Endodermal cell (in vitro differentiated cells): ENCODE measurements around the gene SLC25A19. TPM values are rescaled to one million over a fixed set of nuclear protein-coding genes. Genes with fewer than 3 reads are reported as not detected.

Experiments used
- DNase-seq: peaks from one replicate; pipeline ENCODE4 v3.0.0-alpha.2; 2017
- H3K27ac ChIP-seq: 2 replicates; pipeline ENCODE4 v1.5.1; 2013; ENCODE audit warnings: mild to moderate bottlenecking, low read depth, low read length, moderate library complexity
- H3K27me3 ChIP-seq: 2 replicates; pipeline ENCODE4 v1.6.1; 2013; ENCODE audit warnings: mild to moderate bottlenecking, low read length, moderate library complexity; ENCODE audit not compliant: insufficient read depth, control insufficient read depth, poor library complexity, severe bottlenecking
- H3K36me3 ChIP-seq: 2 replicates; pipeline ENCODE4 v1.7.0; 2013; ENCODE audit warnings: mild to moderate bottlenecking, low read length, moderate library complexity; ENCODE audit not compliant: control insufficient read depth, insufficient read depth
- H3K4me1 ChIP-seq: one replicate; pipeline ENCODE4 v1.7.0; 2013; ENCODE audit warnings: low read length; ENCODE audit not compliant: control insufficient read depth, insufficient read depth
- H3K4me3 ChIP-seq: 2 replicates; pipeline ENCODE4 v1.5.1; 2013; ENCODE audit warnings: mild to moderate bottlenecking, low read length, moderate library complexity
- H3K9ac ChIP-seq: 2 replicates; pipeline ENCODE4 v1.6.1; 2013; ENCODE audit warnings: mild to moderate bottlenecking, low read length, moderate library complexity; ENCODE audit not compliant: poor library complexity, severe bottlenecking; ENCODE audit errors: extremely low read depth
- H3K9me3 ChIP-seq: 2 replicates; pipeline ENCODE4 v1.6.1; 2013; ENCODE audit warnings: mild to moderate bottlenecking, low read length, moderate library complexity; ENCODE audit not compliant: control insufficient read depth
- H3K27ac Mint-ChIP-seq: 2 replicates; pipeline ENCODE4 v1.8.0; 2020; ENCODE audit warnings: mixed read lengths
- H3K27me3 Mint-ChIP-seq: 2 replicates; pipeline ENCODE4 v1.8.0; 2021; ENCODE audit warnings: mild to moderate bottlenecking, mixed read lengths; ENCODE audit not compliant: insufficient read depth
- H3K36me3 Mint-ChIP-seq: 2 replicates; pipeline ENCODE4 v1.8.0; 2020; ENCODE audit warnings: low read depth, mixed read lengths
- H3K4me1 Mint-ChIP-seq: 2 replicates; pipeline ENCODE4 v1.8.0; 2020; ENCODE audit warnings: mixed read lengths
- H3K4me3 Mint-ChIP-seq: 2 replicates; pipeline ENCODE4 v1.8.0; 2020; ENCODE audit warnings: mild to moderate bottlenecking, moderate library complexity, mixed read lengths
- H3K9me3 Mint-ChIP-seq: 2 replicates; pipeline ENCODE4 v1.8.0; 2020; ENCODE audit warnings: mild to moderate bottlenecking, mixed read lengths
- CTCF ChIP-seq: fragments of 200-600 bp; sonication (generic); conservative IDR thresholded peaks from 2 replicates; pipeline ENCODE4 v1.5.0; 2021; ENCODE audit warnings: antibody characterized with exemption, mild to moderate bottlenecking
- WGBS, 2 experiments: methylation state at CpG; one replicate each; pipeline versions ENCODE4 v1.1.5 to v1.1.7; 2013; ENCODE audit warnings: missing lambda C conversion rate in 2 of 2, mixed read lengths in 1 of 2; ENCODE audit not compliant: insufficient coverage in 1 of 2, insufficient read length in 1 of 2; 5-methylcytosine and 5-hydroxymethylcytosine counted together
- total RNA-seq, 2 donors: library from RNA; stranded (reverse); fragmentation: NEBNext Ultra II Directional in 1 of 2; extraction: Animal tissue kit (Norgen Biotek cat#: 25700) in 1 of 2; gene quantifications; 2 replicates in 1 of 2; 3 replicates in 1 of 2; pipeline ENCODE4 v1.2.1, GENCODE V29; 2021

Gene SLC25A19
- total RNA-seq, 2 donors from 2014 or later, result 10.6 to 10.7 TPM

GRCh38 chr17:75266316-75267152, 22.7 kb downstream of the SLC25A19 start:
- Histone ChIP-seq H3K9me3 (no peaks in the 10 kb centered on the region), H3K36me3 (peaks cover 40% of the 10 kb centered on the region), H3K4me3 (no peak overlapping the region), H3K9ac (no peak overlapping the region), H3K4me1 (peaks cover 6% of the 10 kb centered on the region), H3K27me3 (no peaks in the 10 kb centered on the region), H3K27ac (no peak overlapping the region)
- DNase-seq, result no peak
- H3K27ac Mint-ChIP-seq, result no peak overlapping the region
- H3K36me3 Mint-ChIP-seq, result peaks cover 33% of the 10 kb centered on the region
- TF ChIP-seq CTCF, result no peak
- 89 to 95% methylated on average over 5 to 13 of the region's 13 CpGs for WGBS, 2 experiments
- H3K27me3 Mint-ChIP-seq, result no peaks in the 10 kb centered on the region
- H3K4me3 Mint-ChIP-seq, result no peak overlapping the region
- no peaks in the 10 kb centered on the region for H3K9me3 Mint-ChIP-seq
- H3K4me1 Mint-ChIP-seq, result peaks cover 16% of the 10 kb centered on the region

GRCh38 chr17:75265614-75266315, 23.5 kb downstream of the SLC25A19 start:
- H3K4me3 Mint-ChIP-seq, result no peak overlapping the region
- WGBS, 2 experiments, result 97 to 99% methylated on average over 15 to 17 of the region's 17 CpGs
- Histone ChIP-seq H3K9ac (no peak overlapping the region), H3K4me1 (peaks cover 6% of the 10 kb centered on the region), H3K4me3 (no peak overlapping the region), H3K27me3 (no peaks in the 10 kb centered on the region), H3K27ac (no peak overlapping the region), H3K9me3 (no peaks in the 10 kb centered on the region), H3K36me3 (peaks cover 40% of the 10 kb centered on the region)
- H3K36me3 Mint-ChIP-seq, result peaks cover 33% of the 10 kb centered on the region
- TF ChIP-seq CTCF, result no peak
- no peak for DNase-seq
- H3K9me3 Mint-ChIP-seq, result no peaks in the 10 kb centered on the region
- H3K27ac Mint-ChIP-seq, result no peak overlapping the region
- H3K27me3 Mint-ChIP-seq, result no peaks in the 10 kb centered on the region
- peaks cover 18% of the 10 kb centered on the region for H3K4me1 Mint-ChIP-seq

- Histone ChIP-seq H3K9ac (peak overlapping the region; percentile 93), H3K4me1 (peaks cover 11% of the 10 kb centered on the region), H3K36me3 (peaks cover 40% of the 10 kb centered on the region), H3K4me3 (peak overlapping the region; percentile 90), H3K27ac (no peak overlapping the region), H3K27me3 (no peaks in the 10 kb centered on the region), H3K9me3 (no peaks in the 10 kb centered on the region)
- DNase-seq, result no peak
- Mint-ChIP-seq H3K4me3 (peak overlapping the region; percentile 97), H3K36me3 (peaks cover 33% of the 10 kb centered on the region), H3K27me3 (no peaks in the 10 kb centered on the region), H3K4me1 (peaks cover 27% of the 10 kb centered on the region), H3K9me3 (no peaks in the 10 kb centered on the region), H3K27ac (no peak overlapping the region)
- peak; percentile 47 for TF ChIP-seq CTCF
- WGBS, 2 experiments, result 99% methylated on average over 4 of the region's 4 CpGs; no CpG with 5 or more reads in 1 of the 2 experiments
Measured at GRCh38 chr17:75263055-75263454, 26.2 kb downstream of the SLC25A19 start.
